Epithelial cell of proximal tubule (primary cell): ENCODE data around the gene SLC46A3. TPM values are rescaled to one million over a fixed set of nuclear protein-coding genes. Genes with fewer than 3 reads are reported as not detected.

Experiments used
- DNase-seq: peaks from one replicate; pipeline ENCODE4 v3.0.0-alpha.2; 2011; ENCODE audit warnings: low read depth
- H3K4me3 ChIP-seq: 2 replicates; pipeline ENCODE4 v1.5.1; 2011; ENCODE audit warnings: low read depth, mild to moderate bottlenecking, low read length
- CTCF ChIP-seq: conservative IDR thresholded peaks from 2 replicates; pipeline ENCODE4 v1.5.1; 2012; ENCODE audit warnings: low read depth, mild to moderate bottlenecking, low read length
- total RNA-seq: library from RNA; depleted of rRNA; stranded (reverse); fragments of >200 nt; gene quantifications from 2 replicates; pipeline ENCODE4 v1.2.3, GENCODE V29; 2015

The SLC46A3 gene
- total RNA-seq, 1 donor from 2014 or later = 0.40 TPM

GRCh38 chr13:28719227-28720055 lies 671 bp upstream of the SLC46A3 start:
- no peak for TF ChIP-seq CTCF
- no peak for DNase-seq
- peak overlapping the region; percentile 75 for H3K4me3 ChIP-seq

DNA sequence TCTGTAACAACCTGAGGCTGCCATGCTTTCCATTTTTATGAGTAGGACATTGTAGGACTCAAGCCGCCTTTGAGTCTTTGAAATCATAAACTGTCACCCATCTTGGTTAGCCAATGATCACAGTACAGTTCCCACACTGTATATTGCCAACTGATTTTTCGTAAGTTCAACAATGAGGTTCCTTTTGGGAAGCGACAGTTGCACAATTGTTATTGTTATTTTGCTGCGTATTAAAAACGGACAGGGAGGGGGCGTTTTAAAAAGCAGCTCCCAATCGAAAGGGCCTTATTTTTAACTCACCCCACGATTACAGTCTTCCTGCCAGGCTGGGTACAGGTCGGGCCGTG lies 601 bp downstream of the SLC46A3 start:
- peak; percentile 0 for TF ChIP-seq CTCF
- no peak for DNase-seq
- peak overlapping the region; percentile 75 for H3K4me3 ChIP-seq

- H3K4me3 ChIP-seq = no peak overlapping the region
- DNase-seq = no peak
- TF ChIP-seq CTCF = no peak
These were observed 1.6 kb downstream of the SLC46A3 start for GRCh38 chr13:28717170-28717569.

DNA sequence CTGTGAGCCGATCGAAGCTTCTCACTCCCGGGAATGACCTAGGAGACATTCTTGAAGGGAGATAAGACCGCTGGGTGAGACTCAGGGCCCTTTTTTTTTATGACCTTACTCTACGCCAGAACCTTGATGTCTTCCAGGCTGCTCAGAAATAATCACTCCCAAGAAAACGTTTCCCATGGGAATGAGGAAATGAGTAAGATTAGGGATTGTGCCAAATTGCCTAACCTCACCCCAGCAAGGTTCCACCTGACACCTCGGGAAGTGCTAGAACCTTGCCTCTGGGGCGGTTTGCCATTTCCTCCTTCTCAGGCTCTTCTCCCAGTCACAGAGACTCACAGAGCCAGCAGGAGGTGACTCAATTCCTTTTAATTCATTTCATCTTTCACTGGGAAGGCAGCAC lies 2.3 kb downstream of the SLC46A3 start:
- TF ChIP-seq CTCF = no peak
- H3K4me3 ChIP-seq = peak overlapping the region; percentile 12
- peak; percentile 64 for DNase-seq

DNA sequence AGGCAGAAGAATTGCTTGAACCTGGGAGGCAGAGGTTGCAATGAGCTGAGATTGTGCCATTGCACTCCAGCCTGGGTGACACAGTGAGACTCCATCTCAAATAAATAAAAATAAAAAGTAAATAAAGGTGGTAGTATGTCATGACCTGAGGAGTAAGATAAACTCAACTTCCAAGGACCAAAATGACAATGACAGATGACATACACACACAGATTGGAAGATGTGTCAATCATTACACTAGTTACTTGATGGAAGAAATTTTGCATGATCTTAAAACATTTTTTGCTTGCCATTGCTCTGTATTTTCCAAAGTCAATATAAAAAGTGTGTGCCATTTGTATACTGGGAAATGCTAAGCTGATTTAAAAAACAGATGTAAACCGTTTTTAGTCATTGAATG lies 4.1 kb downstream of the SLC46A3 start:
- no peak overlapping the region for H3K4me3 ChIP-seq
- DNase-seq = no peak
- TF ChIP-seq CTCF = no peak

DNA sequence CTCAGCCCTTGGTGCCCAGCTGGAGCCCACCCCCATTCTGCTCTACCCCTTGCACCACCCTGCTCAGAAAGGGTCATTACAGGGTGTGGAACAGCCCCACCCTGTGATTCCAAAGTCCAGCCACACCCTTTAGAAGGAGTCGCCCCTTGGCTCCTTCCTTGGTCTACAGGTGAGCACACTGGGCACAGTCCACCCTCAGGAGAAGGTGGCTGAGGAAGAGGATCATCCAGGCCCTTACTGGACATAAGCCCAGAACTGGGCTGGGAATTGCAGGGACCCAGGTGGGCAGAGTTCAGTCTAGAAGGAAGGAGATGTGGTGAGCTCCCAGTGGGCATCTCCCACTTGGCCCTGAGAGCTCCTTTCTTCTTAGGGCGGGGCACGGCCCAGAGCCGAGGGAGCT lies 8.6 kb downstream of the SLC46A3 start:
- no peak for DNase-seq
- no peak overlapping the region for H3K4me3 ChIP-seq
- TF ChIP-seq CTCF = no peak
